Stimulated activated CD8-positive, alpha-beta memory T cell treated with anti-CD3 and anti-CD28 coated beads, Interleukin-12 subunit alpha, Interleukin-12 subunit beta, amount 100 ng/mL, for 24 hours (primary cell): Measurements from ENCODE around the gene ASIC3.

Experiments
- DNase-seq: peaks from one replicate; pipeline ENCODE4 v3.0.0-alpha.2; 2020; ENCODE audit errors: extremely low read depth

The ASIC3 gene

GRCh38 chr7:151085691-151086620 lies 37.6 kb downstream of the ASIC3 start, which contains the start of gene AGAP3:
TSS of gene AGAP3 (plus strand) at chr7:151086475. CDS start at chr7:151086742, 267 bp downstream.
- no peak for DNase-seq

GRCh38 chr7:151086802-151087244 lies 38.5 kb downstream of the ASIC3 start:
- no peak for DNase-seq

DNA sequence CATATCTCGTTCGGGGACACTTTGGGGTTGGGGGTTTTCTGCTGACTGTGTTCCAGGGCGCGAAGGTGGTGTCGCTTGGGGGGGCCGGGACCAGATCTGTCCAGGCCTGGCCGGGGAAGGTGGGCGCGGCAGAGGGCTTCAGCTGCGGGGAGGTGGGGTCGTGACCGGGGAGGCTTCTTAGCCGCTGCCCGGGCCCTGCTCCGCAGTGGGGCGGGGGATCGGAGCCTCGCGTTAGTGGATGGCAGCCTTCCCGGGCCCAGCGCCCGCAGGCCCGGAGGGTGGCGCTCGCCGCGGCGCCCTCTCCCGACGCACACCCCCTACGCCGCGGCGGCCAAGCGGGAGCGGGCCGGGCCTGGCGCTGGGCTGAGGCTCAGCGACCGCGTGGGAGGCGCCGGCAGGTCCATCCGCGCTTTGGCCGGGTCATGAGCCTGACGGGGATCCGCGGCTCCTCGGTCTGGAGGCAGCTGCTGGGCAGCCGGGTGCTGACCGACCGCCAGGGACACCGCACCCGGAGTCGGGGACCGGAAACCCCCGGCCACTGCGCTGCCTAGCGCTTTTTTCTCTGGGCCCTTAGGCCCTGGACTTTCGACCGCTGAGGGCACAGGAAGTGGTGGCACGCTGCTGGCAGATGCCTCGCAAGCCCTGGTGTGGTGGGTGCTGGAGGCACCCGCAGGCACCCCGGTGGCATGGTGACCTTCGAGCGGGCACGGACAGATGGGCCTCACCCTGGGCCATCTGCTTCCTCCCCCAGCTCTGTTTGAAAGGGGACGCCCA lies 39.1 kb downstream of the ASIC3 start:
- DNase-seq: no peak

DNA sequence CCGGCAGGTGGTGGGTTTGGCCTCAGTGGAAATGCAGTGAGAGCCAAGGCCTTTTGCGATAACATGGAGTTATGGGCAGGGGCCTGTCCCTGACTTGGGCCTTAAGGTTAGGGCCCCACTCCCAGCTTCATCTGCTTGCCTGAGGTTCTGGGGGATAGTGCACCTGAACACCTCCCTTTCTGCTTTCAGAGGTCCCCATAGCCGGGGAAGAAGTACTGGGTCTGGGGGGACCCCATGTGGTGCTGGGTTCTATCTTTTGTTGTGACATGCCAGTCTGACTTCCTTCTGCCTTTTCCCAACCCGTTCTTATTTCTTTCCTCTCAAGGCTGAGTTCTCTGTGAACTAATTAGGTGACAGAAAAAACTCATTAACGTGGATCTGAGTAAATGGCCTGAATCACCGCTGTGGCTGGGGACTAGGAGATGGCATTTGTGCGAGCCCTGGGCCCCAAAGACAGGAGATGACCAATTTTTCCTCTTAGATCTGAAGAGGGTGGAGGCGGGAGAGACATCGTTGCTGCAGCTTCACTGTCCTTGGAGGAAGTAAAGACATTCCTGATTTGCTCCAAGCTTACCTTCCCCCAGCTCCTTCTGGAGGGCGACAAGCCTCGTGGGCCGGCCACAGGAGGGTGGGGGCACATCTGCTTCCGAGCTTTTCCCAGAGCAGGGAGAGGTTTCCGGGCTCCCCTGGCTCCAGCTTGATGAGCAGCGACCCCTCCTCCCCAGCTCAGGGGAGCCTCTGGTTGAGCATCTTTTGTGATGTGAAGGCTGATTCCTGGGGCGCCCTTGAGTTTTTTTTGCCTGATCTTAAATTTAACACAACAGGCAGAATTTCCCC lies 39.9 kb downstream of the ASIC3 start:
- no peak for DNase-seq

- DNase-seq: no peak
Measured at GRCh38 chr7:151088856-151089699, 40.7 kb downstream of the ASIC3 start.

- DNase-seq: no peak
Measured at GRCh38 chr7:151089893-151090730, 41.8 kb downstream of the ASIC3 start.

- DNase-seq: no peak
Measured at GRCh38 chr7:151091003-151091402, 42.7 kb downstream of the ASIC3 start.

- DNase-seq: no peak
Measured at GRCh38 chr7:151091431-151091830, 43.1 kb downstream of the ASIC3 start.

- DNase-seq: no peak
Measured at GRCh38 chr7:151091988-151092387, 43.7 kb downstream of the ASIC3 start.

DNA sequence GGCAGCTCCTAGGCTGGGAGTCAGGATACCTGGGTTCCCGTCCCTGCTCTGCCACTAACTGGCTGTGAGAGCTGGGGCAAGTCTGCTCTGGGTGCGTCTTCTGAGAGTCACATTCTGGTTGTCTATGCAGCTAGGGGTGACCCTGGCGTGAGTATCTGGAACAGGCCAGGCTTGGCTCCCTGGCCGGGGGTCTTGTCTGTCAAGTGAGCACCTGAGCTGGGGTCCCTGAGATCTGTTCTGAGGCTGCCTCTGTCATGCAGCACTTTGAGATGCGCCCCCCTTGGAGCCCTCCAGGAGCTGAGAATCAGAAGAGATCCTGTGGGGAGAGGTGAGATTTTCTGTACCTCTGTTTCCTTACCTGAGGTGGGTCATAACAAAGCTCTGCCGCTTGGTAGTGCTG lies 45.4 kb downstream of the ASIC3 start:
- DNase-seq: no peak

DNA sequence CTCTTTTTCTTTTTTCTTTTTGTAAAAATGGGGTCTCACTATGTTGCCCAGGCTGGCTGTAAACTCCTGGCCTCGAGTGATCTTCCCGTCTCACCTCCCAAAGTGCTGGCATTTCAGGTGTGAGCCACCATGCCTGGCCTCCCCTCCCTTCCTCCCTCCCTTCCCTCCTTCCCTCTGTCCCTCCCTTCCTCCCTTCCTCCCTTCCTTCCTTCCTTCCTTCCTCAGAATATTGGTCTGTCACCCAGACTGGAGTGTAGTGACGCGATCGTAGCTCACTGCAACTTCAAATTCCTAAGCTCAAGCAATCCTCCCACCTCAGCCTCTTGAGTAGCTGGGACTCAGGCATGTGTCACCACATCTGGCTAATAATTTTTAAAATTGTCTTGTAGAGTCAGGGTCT lies 46.3 kb downstream of the ASIC3 start:
- no peak for DNase-seq

DNA sequence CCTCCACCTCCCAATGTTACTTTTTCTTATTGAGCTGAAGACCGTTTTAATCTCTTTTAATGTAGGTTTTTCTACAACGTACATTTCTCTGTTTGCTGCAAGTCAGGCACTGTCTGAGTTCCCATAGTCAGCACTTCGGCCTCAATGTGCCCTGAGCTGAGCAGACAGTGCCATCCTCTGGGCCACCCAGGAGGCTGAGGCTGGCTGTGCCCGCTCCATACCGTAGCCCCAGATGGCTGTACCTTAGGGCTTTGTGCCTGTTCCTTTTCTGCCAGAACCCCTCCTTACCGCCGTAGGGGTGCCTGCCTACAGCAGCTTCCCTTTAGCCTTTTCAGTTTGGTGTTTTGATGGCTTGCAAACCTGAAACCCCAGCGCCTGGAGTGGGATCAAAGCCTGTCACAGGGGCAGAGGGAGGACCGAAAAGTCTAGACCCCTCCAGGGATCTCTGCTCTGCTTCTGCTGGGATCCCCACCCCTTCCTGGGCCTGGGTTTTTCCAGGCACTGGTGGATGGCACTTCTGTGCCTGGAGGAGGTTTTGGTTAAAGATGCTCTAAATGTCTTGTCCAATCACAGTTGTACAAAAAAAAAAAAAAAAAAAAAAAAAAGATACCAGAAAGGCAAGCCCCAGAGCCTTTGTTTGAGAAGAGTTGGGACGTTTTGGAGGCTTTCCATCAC lies 46.9 kb downstream of the ASIC3 start:
- no peak for DNase-seq

GRCh38 chr7:151095828-151096475 lies 47.6 kb downstream of the ASIC3 start:
- no peak for DNase-seq

DNA sequence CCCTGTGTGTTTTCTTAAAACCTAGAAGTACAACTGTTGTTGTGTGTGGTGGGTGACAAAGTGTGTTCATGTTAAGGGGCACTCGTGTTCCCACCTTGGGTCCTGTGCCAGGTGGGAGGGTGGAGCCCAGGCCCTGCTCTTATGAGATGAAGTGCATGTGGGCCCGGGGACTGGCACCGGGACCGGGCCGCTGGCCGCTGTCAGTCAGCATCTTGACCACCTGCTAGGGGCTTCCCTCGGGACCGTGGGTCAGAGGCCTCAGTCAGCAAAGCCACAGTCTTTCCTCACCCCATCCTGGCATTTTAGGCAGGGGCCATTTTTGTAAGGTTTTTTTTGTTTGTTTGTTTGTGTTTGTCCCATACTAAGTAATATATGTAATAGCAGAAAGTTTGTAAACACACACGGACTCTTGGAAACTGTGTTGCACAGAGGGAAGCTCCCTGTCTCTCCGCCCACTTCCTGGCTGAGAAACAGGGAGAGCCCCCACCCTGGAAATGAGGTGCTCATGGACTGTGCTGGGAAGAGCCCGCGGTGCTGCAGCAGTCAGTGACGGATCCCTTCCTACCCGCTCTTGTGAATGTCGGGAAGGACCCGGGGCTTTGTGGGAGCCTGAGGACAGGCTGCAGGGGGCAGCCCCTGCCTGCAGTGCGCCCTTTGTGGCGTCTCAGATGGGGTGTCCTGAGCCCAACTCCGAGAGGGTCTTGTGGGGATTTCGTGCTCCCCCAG lies 51.3 kb downstream of the ASIC3 start:
- no peak for DNase-seq

GRCh38 chr7:151100921-151101320 lies 52.6 kb downstream of the ASIC3 start:
- DNase-seq: no peak

- DNase-seq: no peak
Measured at GRCh38 chr7:151101621-151102396, 53.5 kb downstream of the ASIC3 start.
